IMR-90 (cell line): ENCODE data around the gene METRNL. TPM values are rescaled to one million over a fixed set of nuclear protein-coding genes. Genes with fewer than 3 reads are reported as not detected.
A peak's percentile ranks its signal among the peaks of the same experiment; 100 is the strongest.

ENCODE experiments used
- ATAC-seq: fragments of 200-7000 bp; cut with Tn5 transposase; 2 replicates; pipeline ENCODE4 v1.9.1; 2020; ENCODE audit warnings: low read depth, mild to moderate bottlenecking, moderate library complexity
- BruUV-seq: library from RNA; stranded (reverse); fragments of 400-500 nt; replicated peaks from 2 replicates; lab custom pipeline; 2021; lab: Mats Ljungman, UMichigan
- CTCF ChIA-PET: fragments of 300-600 bp; formaldehyde crosslinking; extraction: SDS; loops from one replicate; lab custom pipeline; 2021; ENCODE audit warnings: antibody characterized with exemption; lab: Yijun Ruan, JAX
- POLR2A ChIA-PET: fragments of 300-600 bp; sonication (Branson Sonifier 250); formaldehyde crosslinking; loops from one replicate; lab custom pipeline; 2022; ENCODE audit warnings: antibody characterized with exemption; ENCODE audit not compliant: unreplicated experiment; lab: Charles Lee
- DNase-seq: peaks from one replicate; pipeline ENCODE4 v3.0.0; 2013
- H2AFZ ChIP-seq: replicated peaks from 2 replicates; pipeline ENCODE3; 2013; ENCODE audit warnings: low read length, mild to moderate bottlenecking; ENCODE audit not compliant: poor library complexity
- H2AK5ac ChIP-seq: 2 replicates; pipeline ENCODE4 v1.6.1; 2013; ENCODE audit warnings: low read depth, low read length, inconsistent platforms
- H2AK9ac ChIP-seq: replicated peaks from 2 replicates; pipeline ENCODE3; 2013; ENCODE audit warnings: mild to moderate bottlenecking, low read depth, low read length, moderate library complexity; ENCODE audit not compliant: poor library complexity
- H2BK120ac ChIP-seq: 2 replicates; pipeline ENCODE4 v1.6.1; 2013; ENCODE audit warnings: low read depth, low read length, inconsistent platforms
- H2BK15ac ChIP-seq: 3 replicates; pipeline ENCODE4 v1.6.1; 2013; ENCODE audit warnings: low read depth, low read length, inconsistent platforms
- H2BK20ac ChIP-seq: 2 replicates; pipeline ENCODE4 v1.6.1; 2013; ENCODE audit warnings: low read depth, mild to moderate bottlenecking, inconsistent platforms, low read length, moderate library complexity
- H2BK5ac ChIP-seq: 2 replicates; pipeline ENCODE4 v1.6.1; 2013; ENCODE audit warnings: mild to moderate bottlenecking, low read depth, low read length, inconsistent platforms; ENCODE audit not compliant: poor library complexity, severe bottlenecking
- H3K14ac ChIP-seq: replicated peaks from 2 replicates; pipeline ENCODE4 v1.6.1; 2013; ENCODE audit warnings: low read depth, low read length, inconsistent platforms
- H3K18ac ChIP-seq: 2 replicates; pipeline ENCODE4 v1.6.1; 2013; ENCODE audit warnings: low read depth, low read length, control low read depth
- H3K23ac ChIP-seq: 2 replicates; pipeline ENCODE4 v1.6.1; 2013; ENCODE audit warnings: low read depth, low read length, inconsistent platforms
- H3K27ac ChIP-seq: 2 replicates; pipeline ENCODE4 v1.5.1; 2013; ENCODE audit warnings: mild to moderate bottlenecking, control low read depth, low read length; ENCODE audit not compliant: insufficient read depth
- H3K27me3 ChIP-seq: 2 replicates; pipeline ENCODE4 v1.6.1; 2013; ENCODE audit warnings: low read length; ENCODE audit not compliant: control insufficient read depth, insufficient read depth
- H3K36me3 ChIP-seq: 2 replicates; pipeline ENCODE4 v1.6.1; 2013; ENCODE audit warnings: low read length, mixed read lengths; ENCODE audit not compliant: control insufficient read depth, insufficient read depth
- H3K4ac ChIP-seq: 2 replicates; pipeline ENCODE4 v1.6.1; 2013; ENCODE audit warnings: low read depth, low read length, inconsistent platforms
- H3K4me1 ChIP-seq: 2 replicates; pipeline ENCODE4 v1.6.1; 2013; ENCODE audit warnings: low read length, mixed read lengths; ENCODE audit not compliant: control insufficient read depth, insufficient read depth
- H3K4me2 ChIP-seq: 2 replicates; pipeline ENCODE4 v1.6.1; 2013; ENCODE audit warnings: low read depth, mild to moderate bottlenecking, control low read depth, low read length, moderate library complexity
- H3K4me3 ChIP-seq: 2 replicates; pipeline ENCODE4 v1.5.1; 2013; ENCODE audit warnings: low read depth, mild to moderate bottlenecking, control low read depth, low read length, moderate library complexity; ENCODE audit not compliant: insufficient read depth
- H3K56ac ChIP-seq: 2 replicates; pipeline ENCODE4 v1.6.1; 2013; ENCODE audit warnings: low read length, inconsistent platforms; ENCODE audit not compliant: insufficient read depth; ENCODE audit errors: extremely low read depth
- H3K79me1 ChIP-seq, 2 experiments: 2 replicates each; pipeline ENCODE4 v1.6.1; 2013; ENCODE audit warnings: low read length in 2 of 2, inconsistent platforms in 1 of 2, low read depth in 1 of 2
- H3K9ac ChIP-seq: 2 replicates; pipeline ENCODE4 v1.6.1; 2013; ENCODE audit warnings: low read depth, low read length, control low read depth
- H3K9me1 ChIP-seq: 2 replicates; pipeline ENCODE4 v1.6.1; 2013; ENCODE audit warnings: low read length, inconsistent platforms; ENCODE audit not compliant: insufficient read depth
- H3K9me3 ChIP-seq: 2 replicates; pipeline ENCODE4 v1.6.1; 2013; ENCODE audit warnings: low read length; ENCODE audit not compliant: control insufficient read depth, insufficient read depth
- H4K20me1 ChIP-seq: 2 replicates; pipeline ENCODE4 v1.6.1; 2013; ENCODE audit warnings: low read length, inconsistent platforms; ENCODE audit not compliant: insufficient read depth
- H4K5ac ChIP-seq: 2 replicates; pipeline ENCODE4 v1.6.1; 2013; ENCODE audit warnings: mild to moderate bottlenecking, low read depth, low read length, control low read depth
- H4K8ac ChIP-seq, 2 experiments: 2 replicates each; pipeline ENCODE4 v1.6.1; 2013; ENCODE audit warnings: low read depth in 2 of 2, low read length in 2 of 2, control low read depth in 1 of 2, inconsistent platforms in 1 of 2
- H4K91ac ChIP-seq: 2 replicates; pipeline ENCODE4 v1.6.1; 2013; ENCODE audit warnings: low read depth, low read length, inconsistent platforms; ENCODE audit not compliant: insufficient read depth
- BHLHE40 ChIP-seq: fragments of 150-350 bp; IDR thresholded peaks from 2 replicates; pipeline ENCODE4 v1.6.1; 2016; ENCODE audit warnings: mild to moderate bottlenecking, low read depth, low read length
- CEBPB ChIP-seq: IDR thresholded peaks from 2 replicates; pipeline ENCODE4 v1.6.1; 2012; ENCODE audit warnings: low read depth, low read length, improper control_type of control experiment
- CHD1 ChIP-seq: IDR thresholded peaks from 2 replicates; pipeline ENCODE4 v1.6.1; 2012; ENCODE audit warnings: low read depth, low read length, improper control_type of control experiment
- FOS ChIP-seq: fragments of 150-350 bp; IDR thresholded peaks from 2 replicates; pipeline ENCODE4 v1.6.1; 2016; ENCODE audit warnings: low read depth, low read length
- MAFK ChIP-seq: IDR thresholded peaks from 2 replicates; pipeline ENCODE4 v1.6.1; 2012; ENCODE audit warnings: low read depth, low read length, improper control_type of control experiment
- MAZ ChIP-seq: IDR thresholded peaks from 2 replicates; pipeline ENCODE4 v1.6.1; 2012; ENCODE audit warnings: low read depth, mild to moderate bottlenecking, low read length, improper control_type of control experiment, moderate library complexity, borderline replicate concordance
- NFE2L2 ChIP-seq: fragments of 150-350 bp; IDR thresholded peaks from 2 replicates; pipeline ENCODE4 v1.6.1; 2016; ENCODE audit warnings: low read depth, mild to moderate bottlenecking, low read length
- POLR2A ChIP-seq: IDR thresholded peaks from 2 replicates; pipeline ENCODE4 v1.6.1; 2012; ENCODE audit warnings: mild to moderate bottlenecking, low read depth, low read length
- RAD21 ChIP-seq: IDR thresholded peaks from 2 replicates; pipeline ENCODE4 v1.6.1; 2012; ENCODE audit warnings: low read length, improper control_type of control experiment
- RCOR1 ChIP-seq: IDR thresholded peaks from 2 replicates; pipeline ENCODE4 v1.6.1; 2012; ENCODE audit warnings: mild to moderate bottlenecking, low read length, improper control_type of control experiment; ENCODE audit not compliant: insufficient replicate concordance
- RFX5 ChIP-seq: IDR thresholded peaks from 2 replicates; pipeline ENCODE4 v1.8.0; 2012; ENCODE audit warnings: low read depth, mild to moderate bottlenecking, low read length, moderate library complexity
- SMC3 ChIP-seq: fragments of 150-350 bp; IDR thresholded peaks from 2 replicates; pipeline ENCODE4 v1.6.1; 2016; ENCODE audit warnings: low read depth, mild to moderate bottlenecking, antibody characterized with exemption, low read length, moderate library complexity
- WGBS, 2 experiments: methylation state at CpG; one replicate each; pipeline versions ENCODE4 v1.1.5 to v1.1.7; 2013; ENCODE audit warnings: missing lambda C conversion rate in 2 of 2; ENCODE audit not compliant: insufficient read length in 1 of 2; ENCODE audit errors: extremely low coverage in 2 of 2; 5-methylcytosine and 5-hydroxymethylcytosine counted together
- dilution Hi-C: fragments of 300-500 bp; cut with HindIII; formaldehyde crosslinking; loops from one replicate; pipeline ENCODE4 v1.14.3; 2018; ENCODE audit warnings: low sequenced_read_pairs; ENCODE audit not compliant: unreplicated experiment
- in situ Hi-C: fragments of 300-500 bp; cut with MboI; formaldehyde crosslinking; loops from 3 replicates; pipeline ENCODE4 v1.14.3; 2019; ENCODE audit warnings: low sequenced_read_pairs, inconsistent platforms, mixed read lengths
- intact Hi-C: fragments of 100-400 bp; cut with micrococcal nuclease; formaldehyde crosslinking; loops from 2 replicates; pipeline ENCODE4 v1.10.0; 2022
- polyA plus RNA-seq, 3 experiments: library from polyadenylated mRNA; depleted of rRNA; stranded (reverse); fragments of >200 nt; gene quantifications; 2 replicates each; pipeline ENCODE4 v1.2.3, GENCODE V29; 2012; ENCODE audit warnings: low replicate concordance in 1 of 3
- total RNA-seq: library from RNA; depleted of rRNA; stranded (reverse); fragments of >200 nt; gene quantifications from 2 replicates; pipeline ENCODE4 v1.2.3, GENCODE V29; 2012
- TF ChIP-seq, protein P1 (sequence below): fragments of 150-350 bp; IDR thresholded peaks from 2 replicates; pipeline ENCODE4 v1.6.1; 2016; ENCODE audit warnings: low read depth, mild to moderate bottlenecking, low read length, moderate library complexity, borderline replicate concordance
- TF ChIP-seq, protein P2 (sequence below): fragments of 150-350 bp; IDR thresholded peaks from 2 replicates; pipeline ENCODE4 v1.6.1; 2017; ENCODE audit warnings: mild to moderate bottlenecking, antibody characterized with exemption, low read length, low read depth
- TF ChIP-seq, protein P3 (sequence below): conservative IDR thresholded peaks from 2 replicates; pipeline ENCODE4 v1.5.1; 2012; ENCODE audit warnings: mild to moderate bottlenecking, low read depth, low read length, improper control_type of control experiment

Gene METRNL
- total and polyA plus RNA-seq, 2 of the 4 experiments (the other 2 are of a cell fraction): 17.9 to 48.2 TPM

DNA sequence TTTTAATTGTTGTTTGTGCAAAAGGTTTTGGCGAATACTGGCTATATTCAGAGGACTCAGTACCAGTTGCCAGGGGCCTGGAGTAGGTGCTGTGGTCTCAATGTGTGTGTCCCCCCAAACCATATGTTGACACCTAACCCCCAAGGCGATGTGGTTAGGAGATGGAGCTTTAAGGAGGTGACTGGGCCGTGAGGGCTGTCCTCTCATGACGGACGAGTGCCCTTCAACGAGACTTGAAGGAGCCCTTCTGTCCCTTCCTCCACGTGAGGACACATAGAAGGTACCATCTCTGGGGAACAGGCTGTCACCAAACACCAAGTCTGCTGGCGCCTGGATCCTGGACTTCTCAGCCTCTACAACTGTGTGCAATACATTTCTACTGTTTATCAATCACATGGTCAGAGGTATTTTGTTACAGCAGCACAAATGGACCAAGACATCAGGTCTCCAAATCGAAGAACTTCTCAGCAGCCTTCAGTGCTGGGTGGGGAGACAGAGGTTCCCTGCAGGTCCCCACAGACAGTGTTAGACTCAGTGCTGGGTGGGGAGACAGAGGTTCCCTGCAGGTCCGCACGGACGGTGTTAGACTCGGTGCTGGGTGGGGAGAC, 24.8 kb upstream of the METRNL start:
- no TSS peak for BruUV-seq
- in situ Hi-C loops: no loop called here
- no peak overlapping the region for H3K27ac ChIP-seq
- H3K9me1 ChIP-seq: peaks cover 18% of the 10 kb centered on the region
- peak overlapping the region; percentile 8; the same call in 1 of the 2 replicates for H3K4ac ChIP-seq
- 96% methylated on average over 5 of the region's 13 CpGs; no CpG with 5 or more reads in 1 of the 2 experiments for WGBS, 2 experiments
- H2AFZ ChIP-seq: no peak overlapping the region
- peak overlapping the region; percentile 40; the same call in 1 of the 2 replicates for H3K14ac ChIP-seq
- ATAC-seq (no peak), DNase-seq (no peak)
- peak overlapping the region; percentile 52; the same call in 1 of the 2 replicates for H2BK120ac ChIP-seq
- ChIA-PET CTCF (no interaction called here), POLR2A (no interaction called here)
- no peak overlapping the region for H3K4me3 ChIP-seq
- peak overlapping the region in 1 of 2 experiments; percentile 30; a peak in 1 of 4 replicates for H4K8ac ChIP-seq
- H3K9ac ChIP-seq: no peak overlapping the region
- 0 out of 2 replicates have a peak, but pooled peaks cover 3% of the 10 kb centered on the region for H4K20me1 ChIP-seq
- H3K36me3 ChIP-seq: no peaks in the 10 kb centered on the region
- no peak overlapping the region for H3K56ac ChIP-seq
- H3K18ac ChIP-seq: no peak overlapping the region
- no peaks in the 10 kb centered on the region for H3K27me3 ChIP-seq
- no peak overlapping the region for H4K91ac ChIP-seq
- peaks cover 6 to 16% of the 10 kb centered on the region in 2 experiments for H3K79me1 ChIP-seq
- H3K4me2 ChIP-seq: no peak overlapping the region
- H2BK5ac ChIP-seq: no peak overlapping the region
- H2BK15ac ChIP-seq: peak overlapping the region; percentile 90; the same call in 2 of the 3 replicates
- no peak overlapping the region for H4K5ac ChIP-seq
- 0 out of 2 replicates have a peak overlapping the region, but pooled peaks have one; percentile 16 for H3K23ac ChIP-seq
- dilution Hi-C loops: no loop called here
- intact Hi-C loops: no loop called here
- H3K9me3 ChIP-seq: no peaks in the 10 kb centered on the region
- H2AK5ac ChIP-seq: peak overlapping the region; percentile 81
- peak overlapping the region; percentile 20; the same call in 1 of the 2 replicates for H2BK20ac ChIP-seq
- peaks cover 20% of the 10 kb centered on the region for H3K4me1 ChIP-seq
- no peak overlapping the region for H2AK9ac ChIP-seq
- TF ChIP-seq MAFK (no peak), FOS (no peak), CEBPB (no peak), BHLHE40 (no peak), RCOR1 (no peak), POLR2A (no peak), MAZ (no peak), RFX5 (no peak), NFE2L2 (no peak), RAD21 (no peak), CHD1 (no peak), SMC3 (no peak)
- TF ChIP-seq, protein P1, sequence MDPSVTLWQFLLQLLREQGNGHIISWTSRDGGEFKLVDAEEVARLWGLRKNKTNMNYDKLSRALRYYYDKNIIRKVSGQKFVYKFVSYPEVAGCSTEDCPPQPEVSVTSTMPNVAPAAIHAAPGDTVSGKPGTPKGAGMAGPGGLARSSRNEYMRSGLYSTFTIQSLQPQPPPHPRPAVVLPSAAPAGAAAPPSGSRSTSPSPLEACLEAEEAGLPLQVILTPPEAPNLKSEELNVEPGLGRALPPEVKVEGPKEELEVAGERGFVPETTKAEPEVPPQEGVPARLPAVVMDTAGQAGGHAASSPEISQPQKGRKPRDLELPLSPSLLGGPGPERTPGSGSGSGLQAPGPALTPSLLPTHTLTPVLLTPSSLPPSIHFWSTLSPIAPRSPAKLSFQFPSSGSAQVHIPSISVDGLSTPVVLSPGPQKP: no peak
- TF ChIP-seq, protein P2, sequence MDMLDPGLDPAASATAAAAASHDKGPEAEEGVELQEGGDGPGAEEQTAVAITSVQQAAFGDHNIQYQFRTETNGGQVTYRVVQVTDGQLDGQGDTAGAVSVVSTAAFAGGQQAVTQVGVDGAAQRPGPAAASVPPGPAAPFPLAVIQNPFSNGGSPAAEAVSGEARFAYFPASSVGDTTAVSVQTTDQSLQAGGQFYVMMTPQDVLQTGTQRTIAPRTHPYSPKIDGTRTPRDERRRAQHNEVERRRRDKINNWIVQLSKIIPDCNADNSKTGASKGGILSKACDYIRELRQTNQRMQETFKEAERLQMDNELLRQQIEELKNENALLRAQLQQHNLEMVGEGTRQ: no peak
- TF ChIP-seq, protein P3, sequence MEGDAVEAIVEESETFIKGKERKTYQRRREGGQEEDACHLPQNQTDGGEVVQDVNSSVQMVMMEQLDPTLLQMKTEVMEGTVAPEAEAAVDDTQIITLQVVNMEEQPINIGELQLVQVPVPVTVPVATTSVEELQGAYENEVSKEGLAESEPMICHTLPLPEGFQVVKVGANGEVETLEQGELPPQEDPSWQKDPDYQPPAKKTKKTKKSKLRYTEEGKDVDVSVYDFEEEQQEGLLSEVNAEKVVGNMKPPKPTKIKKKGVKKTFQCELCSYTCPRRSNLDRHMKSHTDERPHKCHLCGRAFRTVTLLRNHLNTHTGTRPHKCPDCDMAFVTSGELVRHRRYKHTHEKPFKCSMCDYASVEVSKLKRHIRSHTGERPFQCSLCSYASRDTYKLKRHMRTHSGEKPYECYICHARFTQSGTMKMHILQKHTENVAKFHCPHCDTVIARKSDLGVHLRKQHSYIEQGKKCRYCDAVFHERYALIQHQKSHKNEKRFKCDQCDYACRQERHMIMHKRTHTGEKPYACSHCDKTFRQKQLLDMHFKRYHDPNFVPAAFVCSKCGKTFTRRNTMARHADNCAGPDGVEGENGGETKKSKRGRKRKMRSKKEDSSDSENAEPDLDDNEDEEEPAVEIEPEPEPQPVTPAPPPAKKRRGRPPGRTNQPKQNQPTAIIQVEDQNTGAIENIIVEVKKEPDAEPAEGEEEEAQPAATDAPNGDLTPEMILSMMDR: no peak
